Stimulated activated memory B cell treated with anti-CD40 and anti-IgM and Interleukin-4, amounts not matched to agents 10 μg/mL and 1 μg/mL and 100 μg/mL, for 72 hours (primary cell): ENCODE measurements around the gene PRKAR2B.
"Not testable (repeated sequence)": the region's sequence is repeated elsewhere in the genome, so short reads cannot be mapped to it uniquely, and the experiment has no call there.

Experiments
- ATAC-seq: fragments of 150-1000 bp; cut with Tn5 transposase; 2 replicates; pipeline ENCODE4 v1.10.0; 2021
- H3K27ac Mint-ChIP-seq: one replicate; pipeline ENCODE4 v1.8.0; 2022; ENCODE audit warnings: mild to moderate bottlenecking, mixed read lengths
- H3K27me3 Mint-ChIP-seq: one replicate; pipeline ENCODE4 v1.8.0; 2022; ENCODE audit warnings: mixed read lengths
- H3K36me3 Mint-ChIP-seq: one replicate; pipeline ENCODE4 v1.8.0; 2022; ENCODE audit warnings: mixed read lengths
- H3K4me1 Mint-ChIP-seq: one replicate; pipeline ENCODE4 v1.8.0; 2022; ENCODE audit warnings: mixed read lengths
- H3K4me3 Mint-ChIP-seq: one replicate; pipeline ENCODE4 v1.8.0; 2022; ENCODE audit warnings: mild to moderate bottlenecking, moderate library complexity, mixed read lengths
- H3K9me3 Mint-ChIP-seq: one replicate; pipeline ENCODE4 v1.8.0; 2022; ENCODE audit warnings: mixed read lengths

Gene PRKAR2B

GRCh38 chr7:107037717-107038603 is 6.5 kb upstream of the PRKAR2B start:
- Mint-ChIP-seq H3K9me3 (peaks cover 7% of the 10 kb centered on the region), H3K4me3 (no peak overlapping the region), H3K27me3 (peaks cover 8% of the 10 kb centered on the region), H3K36me3 (no peaks in the 10 kb centered on the region), H3K4me1 (no peaks in the 10 kb centered on the region), H3K27ac (no peak overlapping the region)
- no peak for ATAC-seq

GRCh38 chr7:107039199-107039900 is 5.2 kb upstream of the PRKAR2B start:
- Mint-ChIP-seq H3K9me3 (peaks cover 7% of the 10 kb centered on the region), H3K4me1 (peaks cover 6% of the 10 kb centered on the region), H3K4me3 (no peak overlapping the region), H3K27me3 (peaks cover 8% of the 10 kb centered on the region), H3K27ac (no peak overlapping the region), H3K36me3 (no peaks in the 10 kb centered on the region)
- no peak for ATAC-seq

GRCh38 chr7:107041097-107041496 is 3.4 kb upstream of the PRKAR2B start:
- H3K36me3 Mint-ChIP-seq, result no peaks in the 10 kb centered on the region

GRCh38 chr7:107041764-107042163 is 2.7 kb upstream of the PRKAR2B start:
- H3K36me3 Mint-ChIP-seq, H3K4me3 Mint-ChIP-seq, H3K9me3 Mint-ChIP-seq, ATAC-seq, H3K27ac Mint-ChIP-seq: not testable (repeated sequence)
- Mint-ChIP-seq H3K4me1 (peaks cover 19% of the 10 kb centered on the region), H3K27me3 (peaks cover 16% of the 10 kb centered on the region)

More at GRCh38 chr7:107041097-107041496, 3.4 kb upstream of the PRKAR2B start:
- ATAC-seq, result no peak
- H3K27ac Mint-ChIP-seq, result no peak overlapping the region
- peaks cover 6% of the 10 kb centered on the region for H3K9me3 Mint-ChIP-seq
- H3K27me3 Mint-ChIP-seq, result peaks cover 12% of the 10 kb centered on the region
- H3K4me1 Mint-ChIP-seq, result peaks cover 18% of the 10 kb centered on the region
- no peak overlapping the region for H3K4me3 Mint-ChIP-seq

GRCh38 chr7:107042326-107042910 is 2.1 kb upstream of the PRKAR2B start:
- H3K27ac Mint-ChIP-seq, H3K9me3 Mint-ChIP-seq, H3K4me3 Mint-ChIP-seq: not testable (repeated sequence)

GRCh38 chr7:107043491-107043890 is 1.0 kb upstream of the PRKAR2B start:
- H3K4me3 Mint-ChIP-seq, result peak overlapping the region; percentile 76
- H3K9me3 Mint-ChIP-seq, result no peaks in the 10 kb centered on the region
- H3K27me3 Mint-ChIP-seq, result peaks cover 32% of the 10 kb centered on the region
- peaks cover 19% of the 10 kb centered on the region for H3K4me1 Mint-ChIP-seq
- no peak for ATAC-seq
- H3K27ac Mint-ChIP-seq, result no peak overlapping the region
- H3K36me3 Mint-ChIP-seq, result no peaks in the 10 kb centered on the region

More at GRCh38 chr7:107042326-107042910, 2.1 kb upstream of the PRKAR2B start:
- H3K36me3 Mint-ChIP-seq, ATAC-seq: not testable (repeated sequence)
- Mint-ChIP-seq H3K27me3 (peaks cover 21% of the 10 kb centered on the region), H3K4me1 (peaks cover 19% of the 10 kb centered on the region)

DNA sequence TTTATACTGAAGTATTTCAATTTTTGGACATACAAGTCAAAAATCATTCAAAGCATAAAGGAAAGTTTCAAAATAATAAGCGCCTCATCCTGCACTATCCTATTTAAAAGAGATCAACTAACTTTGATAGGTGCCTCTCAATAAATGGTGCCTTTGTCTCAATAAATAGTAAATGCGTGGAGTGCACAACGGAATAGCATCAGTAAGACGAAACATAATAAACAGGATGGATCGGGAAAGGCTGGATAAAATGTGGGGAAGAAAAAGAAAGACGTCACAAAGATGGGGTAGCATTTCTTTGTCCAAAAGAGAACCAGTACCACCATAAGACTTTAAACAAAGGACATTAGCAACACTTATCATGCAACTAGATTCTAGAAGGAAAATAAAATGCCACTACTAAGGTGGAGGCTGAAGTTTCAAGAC is 571 bp upstream of the PRKAR2B start:
- H3K9me3 Mint-ChIP-seq, result no peaks in the 10 kb centered on the region
- H3K27ac Mint-ChIP-seq, result no peak overlapping the region
- H3K4me1 Mint-ChIP-seq, result peaks cover 19% of the 10 kb centered on the region
- H3K27me3 Mint-ChIP-seq, result peaks cover 36% of the 10 kb centered on the region
- H3K4me3 Mint-ChIP-seq, result peak overlapping the region; percentile 76
- no peaks in the 10 kb centered on the region for H3K36me3 Mint-ChIP-seq
- no peak for ATAC-seq

- no peak for ATAC-seq
- Mint-ChIP-seq H3K36me3 (no peaks in the 10 kb centered on the region), H3K27ac (peak overlapping the region; percentile 43), H3K9me3 (no peaks in the 10 kb centered on the region), H3K4me1 (peaks cover 19% of the 10 kb centered on the region), H3K4me3 (peak overlapping the region; percentile 99), H3K27me3 (peaks cover 39% of the 10 kb centered on the region)
These were observed 873 bp downstream of the PRKAR2B start for GRCh38 chr7:107045195-107045960.

DNA sequence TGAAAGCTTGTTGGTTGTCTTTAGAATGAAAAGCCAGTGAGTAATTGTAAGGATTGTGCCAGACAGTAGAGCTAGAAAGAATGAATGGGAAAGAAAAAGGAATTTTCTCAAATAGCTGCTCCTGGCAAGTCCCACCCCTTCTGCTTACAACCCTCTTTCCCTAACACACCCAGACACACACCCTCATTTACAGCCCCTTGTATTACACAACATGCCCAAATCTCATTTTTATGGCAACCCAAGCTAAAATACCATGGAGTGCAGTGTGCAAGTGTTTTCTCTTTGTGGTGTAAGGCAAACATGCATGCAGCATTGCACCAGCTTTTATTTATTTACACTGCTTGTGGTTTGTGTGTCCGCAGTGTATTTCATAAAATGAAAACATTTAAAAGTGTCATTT is 1.5 kb downstream of the PRKAR2B start:
- H3K27ac Mint-ChIP-seq, result no peak overlapping the region
- H3K4me3 Mint-ChIP-seq, result peak overlapping the region; percentile 28
- peaks cover 39% of the 10 kb centered on the region for H3K27me3 Mint-ChIP-seq
- ATAC-seq, result no peak
- H3K9me3 Mint-ChIP-seq, result no peaks in the 10 kb centered on the region
- peaks cover 19% of the 10 kb centered on the region for H3K4me1 Mint-ChIP-seq
- H3K36me3 Mint-ChIP-seq, result no peaks in the 10 kb centered on the region

DNA sequence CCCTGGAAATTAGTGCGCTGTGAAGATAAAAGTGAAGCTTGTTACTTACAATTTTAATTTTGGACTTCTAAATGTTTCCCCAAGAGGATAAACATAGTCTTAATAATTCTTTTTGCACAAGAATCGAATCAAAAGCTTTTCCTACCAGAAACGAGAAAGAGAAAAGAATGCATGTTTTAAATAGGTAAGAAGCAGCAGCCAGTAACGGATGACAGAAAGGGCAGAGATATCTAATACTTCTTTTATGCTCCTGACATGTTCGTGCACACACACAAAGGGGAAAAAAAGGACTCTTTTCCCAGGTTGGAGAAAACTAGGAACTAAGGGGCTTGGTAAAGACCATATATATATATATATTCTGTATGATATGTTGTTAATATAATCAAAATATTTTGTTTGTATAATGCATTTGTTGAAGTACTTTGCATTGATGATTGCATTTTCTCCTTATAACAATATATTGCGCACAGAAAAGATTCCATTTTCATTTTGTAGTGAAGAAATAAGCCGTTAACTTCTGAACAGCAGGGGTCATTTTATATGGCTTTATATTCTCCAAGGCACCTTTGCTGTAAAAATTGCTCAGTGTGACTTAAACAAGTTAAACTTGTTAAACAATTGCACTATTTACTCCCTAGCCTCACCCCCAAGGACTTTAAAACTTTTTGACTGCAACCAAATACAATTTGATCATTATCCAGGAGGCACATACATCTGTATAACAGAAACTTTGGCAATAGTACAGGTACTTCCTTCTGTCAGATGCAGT is 2.2 kb downstream of the PRKAR2B start:
- Mint-ChIP-seq H3K27me3 (peaks cover 39% of the 10 kb centered on the region), H3K27ac (no peak overlapping the region), H3K36me3 (no peaks in the 10 kb centered on the region), H3K4me3 (no peak overlapping the region), H3K9me3 (no peaks in the 10 kb centered on the region), H3K4me1 (peaks cover 19% of the 10 kb centered on the region)
- ATAC-seq, result no peak

- H3K27me3 Mint-ChIP-seq, result peaks cover 39% of the 10 kb centered on the region
These were observed 3.6 kb downstream of the PRKAR2B start for GRCh38 chr7:107047902-107048782.

GRCh38 chr7:107048783-107049418 is 4.4 kb downstream of the PRKAR2B start:
- Mint-ChIP-seq H3K4me3 (no peak overlapping the region), H3K27me3 (peaks cover 39% of the 10 kb centered on the region), H3K27ac (no peak overlapping the region), H3K36me3 (no peaks in the 10 kb centered on the region), H3K4me1 (peaks cover 20% of the 10 kb centered on the region), H3K9me3 (no peaks in the 10 kb centered on the region)
- ATAC-seq, result no peak

More at GRCh38 chr7:107047902-107048782, 3.6 kb downstream of the PRKAR2B start:
- Mint-ChIP-seq H3K9me3 (no peaks in the 10 kb centered on the region), H3K36me3 (no peaks in the 10 kb centered on the region), H3K4me3 (no peak overlapping the region), H3K27ac (no peak overlapping the region), H3K4me1 (peaks cover 19% of the 10 kb centered on the region)
- no peak for ATAC-seq

GRCh38 chr7:107049480-107049879 is 5.0 kb downstream of the PRKAR2B start:
- H3K9me3 Mint-ChIP-seq, result no peaks in the 10 kb centered on the region
- ATAC-seq, result no peak
- peaks cover 17% of the 10 kb centered on the region for H3K4me1 Mint-ChIP-seq
- no peak overlapping the region for H3K27ac Mint-ChIP-seq
- H3K36me3 Mint-ChIP-seq, result no peaks in the 10 kb centered on the region
- no peak overlapping the region for H3K4me3 Mint-ChIP-seq
- peaks cover 39% of the 10 kb centered on the region for H3K27me3 Mint-ChIP-seq
